Immature natural killer cell (primary cell): Measurements from ENCODE around the gene PSMC3. TPM values are rescaled to one million over a fixed set of nuclear protein-coding genes. Genes with fewer than 3 reads are reported as not detected.
A peak's percentile ranks its signal among the peaks of the same experiment; 100 is the strongest.

Experiments used
- DNase-seq, 3 donors: peaks; one replicate each; pipeline ENCODE4 v3.0.0; 2022; ENCODE audit warnings: mixed read lengths in 1 of 3
- H3K27ac Mint-ChIP-seq, 6 donors: one replicate each; pipeline ENCODE4 v1.8.0; 2020; ENCODE audit warnings: mixed read lengths in 6 of 6, mild to moderate bottlenecking in 5 of 6, inconsistent platforms in 4 of 6, moderate library complexity in 3 of 6
- H3K27me3 Mint-ChIP-seq, 3 donors: one replicate each; pipeline ENCODE4 v1.8.0; 2020 to 2021; ENCODE audit warnings: low read depth in 3 of 3, mild to moderate bottlenecking in 3 of 3, mixed read lengths in 3 of 3, moderate library complexity in 3 of 3, inconsistent platforms in 1 of 3
- H3K36me3 Mint-ChIP-seq, 3 donors: one replicate each; pipeline ENCODE4 v1.8.0; 2020; ENCODE audit warnings: mixed read lengths in 3 of 3, inconsistent platforms in 2 of 3, mild to moderate bottlenecking in 2 of 3
- H3K4me1 Mint-ChIP-seq, 2 donors: one replicate each; pipeline ENCODE4 v1.8.0; 2020; ENCODE audit warnings: inconsistent platforms in 2 of 2, mild to moderate bottlenecking in 2 of 2, mixed read lengths in 2 of 2, moderate library complexity in 1 of 2
- H3K4me3 Mint-ChIP-seq, 5 donors: one replicate each; pipeline ENCODE4 v1.8.0; 2020; ENCODE audit warnings: mild to moderate bottlenecking in 5 of 5, mixed read lengths in 5 of 5, inconsistent platforms in 3 of 5, moderate library complexity in 3 of 5
- H3K9me3 Mint-ChIP-seq, 6 donors: one replicate each; pipeline ENCODE4 v1.8.0; 2020; ENCODE audit warnings: mild to moderate bottlenecking in 6 of 6, mixed read lengths in 6 of 6, inconsistent platforms in 4 of 6, moderate library complexity in 3 of 6
- polyA plus RNA-seq, 3 donors: library from polyadenylated mRNA; unstranded; fragments of 300-500 nt; fragmentation: Illumina TruSeq; gene quantifications; one replicate each; pipeline ENCODE4 v1.2.3, GENCODE V29; 2021

Gene PSMC3
- polyA plus RNA-seq, 3 donors from 2014 or later: 157 to 207 (median 184) TPM

DNA sequence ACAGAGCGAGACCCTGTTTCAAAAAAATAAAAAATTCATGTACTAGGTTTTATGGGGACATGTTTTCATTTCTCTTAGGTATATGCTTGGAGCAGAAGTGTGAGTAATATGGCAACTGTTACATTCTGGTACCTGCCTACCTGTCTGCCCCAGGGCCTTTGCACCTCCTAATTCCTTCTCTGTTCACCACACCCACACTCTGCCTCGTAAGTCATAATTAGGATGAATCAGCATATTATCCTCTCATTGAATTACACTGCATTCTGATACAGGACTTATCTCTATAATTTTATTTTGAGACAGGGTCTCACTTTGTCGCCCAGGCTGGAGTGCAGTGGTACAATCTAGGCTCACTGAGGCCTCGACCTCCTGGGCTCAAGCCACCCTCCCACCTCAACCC, 25.8 kb upstream of the PSMC3 start:
- Mint-ChIP-seq H3K36me3 (peaks cover 0 to 3% (median 0%) of the 10 kb centered on the region in 3 donors), H3K9me3 (no peaks in the 10 kb centered on the region), H3K4me3 (no peak overlapping the region), H3K27ac (no peak overlapping the region), H3K4me1 (peaks cover 5% of the 10 kb centered on the region in 2 donors), H3K27me3 (peaks cover 0 to 6% (median 4%) of the 10 kb centered on the region in 3 donors)
- DNase-seq: no peak

DNA sequence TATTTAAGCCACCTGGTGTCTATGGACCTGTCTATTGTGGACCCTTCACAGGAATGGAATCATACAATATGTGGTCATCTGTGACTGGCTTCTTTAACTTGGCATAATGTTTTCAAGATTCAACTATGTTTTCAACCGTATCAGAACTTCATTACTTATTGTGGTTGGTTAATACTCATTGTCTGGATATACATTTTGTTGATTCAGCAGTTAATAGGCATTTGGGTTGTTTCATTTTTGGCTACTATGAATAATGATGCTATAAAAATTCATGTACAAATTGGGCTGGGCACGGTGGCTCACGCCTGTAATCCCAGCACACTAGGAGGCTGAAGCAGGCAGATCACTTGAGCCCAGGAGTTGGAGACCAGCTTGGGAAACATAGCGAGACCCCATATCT, 25.2 kb upstream of the PSMC3 start:
- no peak overlapping the region for H3K4me3 Mint-ChIP-seq
- H3K36me3 Mint-ChIP-seq: peaks cover 0 to 3% (median 0%) of the 10 kb centered on the region in 3 donors
- H3K27ac Mint-ChIP-seq: no peak overlapping the region
- no peak for DNase-seq
- H3K27me3 Mint-ChIP-seq: peaks cover 0 to 6% (median 4%) of the 10 kb centered on the region in 3 donors
- peaks cover 5% of the 10 kb centered on the region in 2 donors for H3K4me1 Mint-ChIP-seq
- H3K9me3 Mint-ChIP-seq: no peaks in the 10 kb centered on the region

DNA sequence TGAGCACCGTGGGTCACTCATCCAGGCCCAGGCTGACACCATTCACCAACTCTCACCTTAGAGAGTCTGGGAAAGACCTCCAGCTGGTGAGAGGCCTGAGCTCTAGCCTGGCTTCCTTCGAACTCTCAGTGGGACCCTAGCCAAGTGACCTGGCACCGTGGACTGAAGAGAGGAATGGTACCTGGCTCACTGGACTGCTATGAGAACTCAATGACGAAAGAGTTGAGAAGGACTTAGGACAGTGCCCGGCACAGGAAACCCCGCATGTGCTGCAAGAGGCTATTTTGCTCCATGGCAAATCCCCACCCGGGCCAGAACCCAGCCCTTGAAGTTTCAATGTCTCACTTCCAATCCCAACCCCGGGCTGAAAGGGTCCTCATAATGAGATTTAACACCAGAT, 23.3 kb upstream of the PSMC3 start:
- DNase-seq: no peak
- peaks cover 5% of the 10 kb centered on the region in 2 donors for H3K4me1 Mint-ChIP-seq
- peaks cover 0 to 3% (median 0%) of the 10 kb centered on the region in 3 donors for H3K36me3 Mint-ChIP-seq
- H3K27ac Mint-ChIP-seq: no peak overlapping the region
- H3K4me3 Mint-ChIP-seq: no peak overlapping the region
- peaks cover 0 to 4% (median 2%) of the 10 kb centered on the region in 3 donors for H3K27me3 Mint-ChIP-seq
- no peaks in the 10 kb centered on the region for H3K9me3 Mint-ChIP-seq

DNA sequence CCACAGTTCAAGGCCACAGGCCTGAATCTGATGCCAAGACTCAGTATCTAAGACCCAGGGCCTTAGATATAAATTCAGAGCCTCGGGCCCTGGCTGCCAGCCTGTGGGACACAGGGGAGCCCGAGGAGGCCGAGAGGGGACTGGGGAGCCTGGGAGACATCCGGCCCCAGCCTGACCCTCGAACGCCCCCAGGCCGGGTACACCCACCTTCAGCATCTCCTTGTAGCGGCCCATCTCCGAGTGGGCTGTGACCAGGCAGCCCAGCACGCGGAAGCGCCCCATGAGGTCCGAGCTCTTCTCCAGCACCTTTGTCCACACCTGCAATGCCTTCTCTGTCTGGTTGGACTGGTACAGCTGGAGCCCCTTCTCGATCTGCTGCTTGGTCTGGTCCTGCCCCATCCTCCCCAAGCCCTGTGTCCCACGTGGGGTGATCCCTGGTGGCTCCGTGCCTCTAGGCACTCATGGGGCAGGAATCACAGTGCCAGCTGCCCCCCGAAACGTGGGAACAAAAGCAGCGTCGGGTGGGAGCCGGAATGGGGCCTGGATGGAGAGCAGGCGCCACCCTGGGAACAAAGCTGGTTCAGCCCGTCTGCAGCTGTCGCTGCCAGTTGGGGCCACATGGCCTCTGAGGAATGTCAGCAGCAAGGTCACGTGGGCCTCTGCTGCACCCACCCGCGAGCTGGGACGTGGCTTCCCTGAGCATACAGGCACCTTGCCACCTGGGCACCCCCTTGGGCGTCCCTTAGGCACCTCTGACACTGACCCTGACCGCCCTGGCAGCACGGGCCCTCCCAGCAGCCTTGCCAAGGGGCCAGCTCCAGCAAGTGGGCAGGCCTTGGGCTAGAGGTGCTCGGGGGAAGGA, 22.6 kb upstream of the PSMC3 start, which contains the start of gene RAPSN:
TSS of gene RAPSN (minus strand) at position 571 of the 862 bp plus-strand sequence. CDS start at position 399, 172 bp downstream.
- H3K9me3 Mint-ChIP-seq: no peaks in the 10 kb centered on the region
- no peak within 1 kb of the TSS for H3K27ac Mint-ChIP-seq
- peaks cover 0 to 2% (median 1%) of the 10 kb centered on the region in 3 donors for H3K27me3 Mint-ChIP-seq
- H3K4me1 Mint-ChIP-seq: no peaks in the 10 kb centered on the region
- no peaks in the 10 kb centered on the region for H3K36me3 Mint-ChIP-seq
- DNase-seq: no peak
- H3K4me3 Mint-ChIP-seq: no peak within 1 kb of the TSS

DNA sequence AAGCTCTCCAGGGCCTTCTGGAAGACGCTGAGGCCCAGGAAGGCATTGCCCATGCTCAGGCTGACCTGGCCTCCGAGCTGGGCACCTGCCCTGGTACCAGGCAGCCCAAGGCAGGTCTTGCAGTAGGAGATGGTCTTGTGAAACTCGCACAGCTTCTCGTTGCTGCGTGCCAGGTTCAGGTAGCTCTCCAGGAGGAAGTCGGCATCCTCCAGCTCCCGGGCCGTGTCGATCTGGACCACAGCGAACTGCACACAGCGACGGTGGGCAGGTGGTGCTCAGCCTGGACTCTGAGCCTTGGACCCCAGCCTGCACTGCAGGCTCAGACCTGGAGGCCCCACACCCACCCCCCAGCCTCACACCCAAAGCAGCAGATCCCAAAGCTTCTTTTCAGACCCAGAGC, 21.7 kb upstream of the PSMC3 start:
- no peak overlapping the region for H3K4me3 Mint-ChIP-seq
- no peaks in the 10 kb centered on the region for H3K4me1 Mint-ChIP-seq
- DNase-seq: no peak
- peaks cover 0 to 2% (median 1%) of the 10 kb centered on the region in 3 donors for H3K27me3 Mint-ChIP-seq
- no peaks in the 10 kb centered on the region for H3K36me3 Mint-ChIP-seq
- H3K9me3 Mint-ChIP-seq: no peaks in the 10 kb centered on the region
- no peak overlapping the region for H3K27ac Mint-ChIP-seq

DNA sequence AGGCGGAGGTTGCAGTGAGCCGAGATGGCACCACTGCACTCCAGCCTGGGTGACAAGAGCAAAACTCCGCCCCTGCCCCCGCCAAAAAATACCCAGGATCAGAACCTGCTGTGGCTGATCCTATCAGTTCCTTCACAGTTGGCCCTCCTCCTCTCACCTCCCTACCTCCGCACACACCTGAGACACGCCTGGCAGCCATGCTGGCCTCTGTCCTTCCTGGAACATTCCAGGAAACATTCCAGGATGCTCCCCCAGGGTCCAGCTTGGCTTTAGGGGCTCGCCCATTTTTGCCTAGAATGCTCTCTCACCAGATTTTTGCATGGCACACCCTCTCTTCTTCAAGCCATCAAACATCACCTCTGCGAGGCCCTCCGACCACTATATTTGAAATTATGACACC, 20.6 kb upstream of the PSMC3 start:
- H3K27ac Mint-ChIP-seq: peak overlapping the region in 2 of 6 donors; percentile 20 to 26
- H3K4me3 Mint-ChIP-seq: no peak overlapping the region
- no peaks in the 10 kb centered on the region for H3K9me3 Mint-ChIP-seq
- no peaks in the 10 kb centered on the region for H3K36me3 Mint-ChIP-seq
- no peaks in the 10 kb centered on the region for H3K4me1 Mint-ChIP-seq
- H3K27me3 Mint-ChIP-seq: peaks cover 0 to 2% (median 1%) of the 10 kb centered on the region in 3 donors
- DNase-seq: no peak

DNA sequence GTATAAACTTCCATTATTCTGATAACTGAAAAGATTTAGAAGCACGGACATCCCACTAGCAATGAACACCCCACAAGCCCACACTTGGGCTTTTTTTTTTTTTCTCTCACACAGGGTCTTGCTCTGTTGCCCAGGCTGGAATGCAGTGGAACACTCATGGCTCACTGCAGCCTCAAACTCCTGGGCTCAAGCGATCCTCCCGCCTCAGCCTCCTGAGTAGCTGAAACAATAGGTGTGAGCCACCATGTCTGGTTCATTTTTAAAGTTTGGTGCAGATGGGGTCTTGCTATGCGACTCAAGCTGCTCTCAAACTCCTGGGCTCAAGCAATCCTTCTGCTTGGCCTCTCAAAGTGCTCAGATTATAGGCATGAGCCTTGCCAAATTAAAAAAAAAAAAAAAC, 19.6 kb upstream of the PSMC3 start:
- peaks cover 0 to 2% (median 1%) of the 10 kb centered on the region in 3 donors for H3K27me3 Mint-ChIP-seq
- DNase-seq: no peak
- no peaks in the 10 kb centered on the region for H3K4me1 Mint-ChIP-seq
- H3K36me3 Mint-ChIP-seq: no peaks in the 10 kb centered on the region
- no peak overlapping the region for H3K27ac Mint-ChIP-seq
- H3K9me3 Mint-ChIP-seq: no peaks in the 10 kb centered on the region
- H3K4me3 Mint-ChIP-seq: no peak overlapping the region

DNA sequence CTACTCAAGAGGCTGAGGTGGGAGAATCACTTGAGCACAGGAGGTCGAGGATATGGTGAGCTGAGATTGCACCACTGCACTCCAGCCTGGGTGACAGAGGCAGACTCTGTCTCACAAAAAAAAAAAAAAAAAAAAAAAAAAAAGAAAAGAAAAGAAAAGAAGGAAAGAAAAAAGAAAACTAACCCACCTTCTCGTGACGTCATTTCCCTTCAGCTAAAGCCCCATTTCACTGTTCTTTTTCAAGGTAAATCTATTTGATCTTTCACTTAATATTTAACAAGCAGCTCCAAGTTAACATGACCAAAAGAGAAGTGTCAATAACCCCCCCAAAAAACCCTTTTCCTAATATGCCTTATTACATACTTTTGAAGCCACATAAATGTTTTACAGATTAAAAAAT, 17.6 kb upstream of the PSMC3 start:
- H3K27me3 Mint-ChIP-seq: peaks cover 0 to 1% (median under 1%) of the 10 kb centered on the region in 3 donors
- H3K27ac Mint-ChIP-seq: no peak overlapping the region
- DNase-seq: no peak
- no peaks in the 10 kb centered on the region for H3K36me3 Mint-ChIP-seq
- H3K4me1 Mint-ChIP-seq: no peaks in the 10 kb centered on the region
- H3K4me3 Mint-ChIP-seq: no peak overlapping the region
- H3K9me3 Mint-ChIP-seq: no peaks in the 10 kb centered on the region

DNA sequence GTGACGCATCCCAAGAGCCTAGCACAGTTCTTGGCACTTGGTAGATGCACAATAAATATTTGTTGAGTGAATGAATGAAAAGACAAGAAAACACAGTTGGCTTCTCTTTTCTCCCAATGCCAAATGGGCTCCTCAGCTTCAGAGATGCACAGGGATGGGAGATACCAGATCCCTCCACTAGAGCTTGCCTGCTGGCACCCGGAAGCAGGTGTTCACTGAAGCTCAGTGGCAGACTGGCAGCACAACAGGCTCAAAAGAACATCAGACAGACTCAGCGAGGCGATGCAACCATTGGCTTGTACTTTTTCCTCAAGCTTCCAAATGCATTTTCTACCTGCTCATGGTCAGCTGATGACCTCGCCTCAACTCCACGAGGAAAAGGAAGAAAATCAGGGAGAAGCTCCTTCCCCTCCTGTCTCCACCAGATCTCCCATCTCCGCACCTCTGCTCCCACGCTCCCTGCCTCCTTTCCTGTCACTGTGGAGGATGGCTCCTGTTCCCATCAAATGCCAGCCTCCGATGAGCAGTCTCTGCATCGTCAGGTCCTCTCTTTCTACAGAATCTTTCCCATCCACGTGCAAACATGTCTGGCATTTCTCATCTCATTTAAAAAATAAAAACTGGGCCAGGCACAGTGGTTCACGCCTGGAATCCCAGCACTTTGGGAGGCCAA, 16.9 kb upstream of the PSMC3 start:
- Mint-ChIP-seq H3K4me1 (no peaks in the 10 kb centered on the region), H3K27ac (no peak overlapping the region)
- no peak for DNase-seq

DNA sequence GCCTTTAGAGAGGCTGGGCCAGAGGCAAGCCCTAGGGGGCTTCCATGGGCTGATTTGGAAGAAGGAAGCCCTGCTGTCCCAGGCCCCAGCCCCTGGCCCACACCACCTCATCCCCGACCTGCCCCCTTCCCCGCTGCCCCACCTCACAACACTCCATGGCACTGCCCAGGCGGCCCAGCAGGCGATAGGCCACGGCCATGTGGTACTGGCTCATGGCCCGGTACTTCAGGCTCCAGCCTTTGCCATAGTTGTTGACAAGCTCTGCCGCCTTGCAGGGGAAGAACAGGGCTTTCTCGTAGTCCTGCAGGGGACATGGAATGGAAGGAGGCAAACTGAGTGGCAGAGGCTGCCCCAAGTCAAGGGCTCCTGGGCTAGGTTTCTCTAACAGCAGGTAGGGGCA, 16.3 kb upstream of the PSMC3 start:
- DNase-seq: no peak
- H3K36me3 Mint-ChIP-seq: no peaks in the 10 kb centered on the region
- peaks cover 0 to 3% (median 0%) of the 10 kb centered on the region in 3 donors for H3K27me3 Mint-ChIP-seq
- H3K4me1 Mint-ChIP-seq: no peaks in the 10 kb centered on the region
- no peak overlapping the region for H3K4me3 Mint-ChIP-seq
- no peak overlapping the region for H3K27ac Mint-ChIP-seq
- H3K9me3 Mint-ChIP-seq: no peaks in the 10 kb centered on the region

More for the DNA sequence above, 16.9 kb upstream of the PSMC3 start:
- Mint-ChIP-seq H3K9me3 (no peaks in the 10 kb centered on the region), H3K36me3 (no peaks in the 10 kb centered on the region), H3K27me3 (peaks cover 0 to 3% (median 1%) of the 10 kb centered on the region in 3 donors), H3K4me3 (no peak overlapping the region)

DNA sequence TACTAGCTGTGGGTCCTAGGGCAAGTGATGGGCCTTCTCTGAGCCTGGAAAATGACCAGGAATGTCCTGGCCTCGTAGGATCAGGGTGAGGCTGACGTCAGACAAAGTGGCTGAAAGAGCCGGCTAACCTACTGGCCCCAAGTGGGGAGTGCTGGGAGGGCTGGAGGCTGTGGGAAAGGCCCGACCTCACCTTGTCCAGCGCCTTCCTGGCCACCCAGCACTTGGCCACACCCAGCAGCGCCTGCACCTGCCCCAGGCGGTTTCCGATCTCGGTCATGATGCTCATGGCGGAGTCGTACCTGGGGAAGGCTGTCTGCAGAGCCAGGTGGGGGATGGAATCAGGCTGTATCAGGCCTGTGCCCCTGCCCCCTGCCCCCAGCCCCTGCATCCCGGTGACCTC, 15.2 kb upstream of the PSMC3 start:
- no peak for DNase-seq
- H3K9me3 Mint-ChIP-seq: no peaks in the 10 kb centered on the region
- no peaks in the 10 kb centered on the region for H3K4me1 Mint-ChIP-seq
- H3K36me3 Mint-ChIP-seq: no peaks in the 10 kb centered on the region
- no peak overlapping the region for H3K27ac Mint-ChIP-seq
- H3K4me3 Mint-ChIP-seq: no peak overlapping the region
- peaks cover 0 to 3% (median 0%) of the 10 kb centered on the region in 3 donors for H3K27me3 Mint-ChIP-seq

DNA sequence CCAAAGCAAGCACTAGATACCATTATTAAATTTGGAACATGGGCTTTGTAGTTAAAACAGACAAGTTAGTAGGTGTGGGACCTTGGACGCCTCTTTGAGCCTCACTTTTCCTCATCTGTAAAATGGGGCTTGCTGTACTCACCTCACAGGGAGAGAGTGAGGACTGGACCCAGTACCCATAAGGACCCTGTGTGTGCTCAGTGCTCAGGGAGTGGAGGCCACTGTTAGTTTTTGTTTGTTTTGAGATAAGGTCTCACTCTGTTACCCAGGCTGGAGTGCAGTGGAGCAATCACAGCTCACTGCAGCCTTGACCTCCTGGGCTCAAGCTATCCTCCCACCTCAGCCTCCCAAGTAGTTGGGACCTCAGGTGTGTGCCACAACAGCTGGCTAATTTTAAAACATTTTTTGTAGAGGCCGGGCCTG, 13.8 kb upstream of the PSMC3 start:
- Mint-ChIP-seq H3K9me3 (no peaks in the 10 kb centered on the region), H3K27ac (no peak overlapping the region), H3K36me3 (no peaks in the 10 kb centered on the region)

DNA sequence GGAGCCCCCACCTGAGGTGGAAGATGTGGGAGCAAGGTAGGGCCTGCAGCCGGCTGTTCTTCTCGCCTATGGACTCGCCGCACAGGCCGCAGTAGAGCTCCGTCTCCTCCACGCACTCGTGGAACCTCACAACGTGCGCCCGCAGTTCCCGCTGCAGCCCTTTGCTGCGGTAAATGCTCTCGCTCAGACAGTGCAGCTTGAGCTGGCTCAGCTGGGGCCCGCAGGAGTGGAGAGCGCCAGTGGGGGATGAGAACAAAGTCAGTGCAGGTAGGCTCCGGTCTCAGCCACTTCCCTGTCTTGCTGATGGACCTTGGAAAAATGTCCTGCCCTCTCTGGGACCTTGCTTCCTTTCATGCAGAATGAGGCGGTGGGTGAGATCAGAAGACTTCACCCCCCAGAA, 12.5 kb upstream of the PSMC3 start:
- no peak for DNase-seq
- Mint-ChIP-seq H3K27me3 (peaks cover 0 to 3% (median 2%) of the 10 kb centered on the region in 3 donors), H3K36me3 (no peaks in the 10 kb centered on the region), H3K27ac (no peak overlapping the region), H3K4me3 (no peak overlapping the region), H3K9me3 (no peaks in the 10 kb centered on the region), H3K4me1 (no peaks in the 10 kb centered on the region)

More for the DNA sequence above, 13.8 kb upstream of the PSMC3 start:
- H3K4me1 Mint-ChIP-seq: no peaks in the 10 kb centered on the region
- H3K27me3 Mint-ChIP-seq: peaks cover 0 to 3% (median 2%) of the 10 kb centered on the region in 3 donors
- no peak overlapping the region for H3K4me3 Mint-ChIP-seq
- no peak for DNase-seq

DNA sequence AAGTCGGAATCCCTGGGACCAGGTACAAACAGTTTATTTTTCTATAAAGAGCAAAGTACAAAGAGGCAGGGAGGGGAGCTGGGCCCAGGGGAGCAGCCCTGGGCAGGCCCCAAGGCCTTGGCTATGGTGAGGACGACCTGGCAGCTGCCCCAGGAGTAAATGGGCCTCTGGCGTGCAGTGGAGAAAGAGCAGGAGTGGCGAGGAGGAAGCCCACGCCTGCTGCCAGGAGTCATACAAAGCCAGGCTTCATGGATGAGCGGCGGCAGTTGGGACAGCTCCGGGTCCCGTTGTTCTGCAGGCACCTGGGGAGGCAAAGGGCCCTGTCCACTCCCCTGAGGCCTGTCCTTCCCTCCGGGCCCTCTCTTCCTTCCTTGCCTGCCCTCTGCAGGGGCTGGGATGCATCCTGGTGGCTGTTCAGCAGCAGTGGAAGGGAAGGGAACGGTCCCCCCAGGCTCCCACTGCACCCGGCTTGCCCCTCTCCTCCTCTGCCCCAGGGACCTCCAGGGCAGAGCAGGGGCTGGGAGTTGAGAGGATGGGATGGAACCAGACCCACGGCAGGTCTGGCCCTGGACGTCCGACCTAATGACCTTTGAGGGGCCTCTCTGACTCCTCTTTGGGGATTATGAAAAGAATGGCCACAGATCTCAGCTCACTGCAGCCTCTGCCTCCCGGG, 11.6 kb upstream of the PSMC3 start:
- Mint-ChIP-seq H3K9me3 (no peaks in the 10 kb centered on the region), H3K27ac (no peak overlapping the region), H3K27me3 (peaks cover 0 to 3% (median 2%) of the 10 kb centered on the region in 3 donors), H3K4me3 (no peak overlapping the region), H3K36me3 (no peaks in the 10 kb centered on the region), H3K4me1 (no peaks in the 10 kb centered on the region)
- DNase-seq: no peak
